HG02678 (cell line): ENCODE results near the gene CEP43.

Experiments
- ATAC-seq: cut with Tn5 transposase; IDR thresholded peaks from one replicate; pipeline ENCODE4 v1.9.1; 2021; ENCODE audit warnings: mild to moderate bottlenecking, moderate library complexity; ENCODE audit not compliant: unreplicated experiment

CEP43 gene, protein sequence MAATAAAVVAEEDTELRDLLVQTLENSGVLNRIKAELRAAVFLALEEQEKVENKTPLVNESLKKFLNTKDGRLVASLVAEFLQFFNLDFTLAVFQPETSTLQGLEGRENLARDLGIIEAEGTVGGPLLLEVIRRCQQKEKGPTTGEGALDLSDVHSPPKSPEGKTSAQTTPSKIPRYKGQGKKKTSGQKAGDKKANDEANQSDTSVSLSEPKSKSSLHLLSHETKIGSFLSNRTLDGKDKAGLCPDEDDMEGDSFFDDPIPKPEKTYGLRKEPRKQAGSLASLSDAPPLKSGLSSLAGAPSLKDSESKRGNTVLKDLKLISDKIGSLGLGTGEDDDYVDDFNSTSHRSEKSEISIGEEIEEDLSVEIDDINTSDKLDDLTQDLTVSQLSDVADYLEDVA

DNA sequence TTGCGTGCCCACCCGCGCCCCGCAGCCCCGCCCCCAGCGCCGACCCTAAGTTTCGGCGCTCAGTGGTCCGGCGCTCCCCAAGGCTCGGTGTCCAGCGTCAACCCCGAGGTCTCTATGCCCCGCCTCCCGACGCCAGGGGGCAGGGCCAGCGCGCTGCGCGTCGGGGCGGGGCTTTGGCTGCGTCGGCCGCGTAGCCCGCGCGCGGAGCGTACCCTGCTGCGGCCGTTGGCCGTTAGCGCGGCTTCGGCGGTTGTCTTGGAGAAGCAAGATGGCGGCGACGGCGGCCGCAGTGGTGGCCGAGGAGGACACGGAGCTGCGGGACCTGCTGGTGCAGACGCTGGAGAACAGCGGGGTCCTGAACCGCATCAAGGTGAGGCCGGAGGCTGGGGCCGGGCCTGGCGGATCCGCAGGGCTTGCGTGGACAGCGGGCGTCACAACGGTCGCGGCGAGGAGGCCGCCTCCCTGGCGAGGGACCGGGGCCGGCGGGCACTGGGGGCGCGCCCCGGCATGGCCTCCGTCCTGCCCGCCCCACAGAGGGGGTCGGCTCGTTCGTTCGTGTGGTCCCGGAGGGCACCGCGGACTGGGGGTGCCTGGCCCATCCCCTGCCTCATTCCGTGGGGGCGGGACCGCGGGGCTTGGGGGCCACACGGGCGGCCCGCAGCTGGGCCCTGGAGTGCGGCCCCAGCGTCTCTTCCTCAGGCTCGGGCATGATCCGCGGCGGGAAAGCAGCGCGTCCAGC lies at the start of gene CEP43:
Gene CEP43 (plus strand): TSS at position 253 of the 739 bp plus-strand sequence. CDS start 16 bp downstream, at position 269.
- peak; percentile 93 for ATAC-seq

DNA sequence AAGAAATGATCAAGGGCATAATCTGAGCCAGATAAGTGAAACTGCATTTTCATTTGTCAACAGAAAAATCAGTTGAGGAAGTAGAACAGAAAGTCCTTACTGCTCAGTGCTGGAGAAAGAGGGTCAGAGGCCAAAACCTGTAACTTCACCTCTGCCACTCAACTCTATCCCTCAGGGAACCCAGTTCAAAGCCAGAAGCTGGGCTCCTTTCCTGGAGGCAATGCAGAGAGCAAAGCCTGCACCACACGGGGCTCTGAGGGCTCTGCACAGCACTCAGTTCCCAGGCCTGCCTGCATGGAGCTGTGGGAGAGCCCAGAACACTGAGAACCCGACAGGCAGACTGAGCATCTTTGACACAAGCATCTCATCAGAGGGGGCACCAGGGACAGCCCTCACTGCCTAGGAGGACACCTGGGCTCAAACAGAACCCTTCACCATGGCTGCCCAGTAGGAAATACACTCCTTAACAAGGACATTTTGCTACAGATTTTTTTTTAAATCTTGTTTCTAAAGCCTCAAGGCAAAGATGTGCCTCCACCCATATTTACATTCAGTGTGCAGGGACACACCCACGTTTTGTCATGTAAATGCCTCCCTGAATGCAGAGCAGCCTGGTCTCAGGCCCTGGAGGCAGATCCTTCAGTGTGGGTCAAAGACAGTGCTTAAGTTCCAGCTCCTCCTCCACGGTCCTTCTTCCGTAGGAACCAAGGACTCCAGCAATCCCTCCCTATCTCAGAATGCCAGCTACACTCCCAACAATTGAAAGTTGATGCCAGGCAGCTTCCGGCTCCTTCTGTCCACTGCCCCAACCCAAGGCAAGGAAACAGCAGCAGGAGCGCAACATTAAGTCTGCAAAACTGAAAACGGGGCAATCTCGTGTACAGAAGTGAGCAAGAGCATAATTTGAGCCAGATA lies 49.4 kb upstream of the CEP43 start:
- peak; percentile 0 for ATAC-seq

DNA sequence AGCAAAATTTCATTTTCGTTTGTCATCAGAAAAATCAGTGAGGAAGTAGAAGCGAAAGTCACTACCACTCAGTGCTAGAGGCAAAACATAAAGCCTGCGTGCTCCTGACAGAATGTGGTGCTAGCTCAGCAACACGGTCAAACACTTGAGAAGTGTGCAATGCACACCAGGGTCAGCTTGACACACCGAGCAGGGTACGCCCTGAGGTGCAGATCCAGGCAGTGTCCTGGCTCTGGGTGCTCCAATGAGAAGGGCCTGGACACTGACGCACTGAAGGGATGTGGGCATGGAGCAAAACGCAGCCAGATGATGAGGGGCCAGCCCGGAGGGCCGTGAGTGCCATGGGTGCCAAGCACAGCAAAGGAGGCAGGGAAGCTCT lies 48.8 kb upstream of the CEP43 start:
- ATAC-seq: peak; percentile 42

DNA sequence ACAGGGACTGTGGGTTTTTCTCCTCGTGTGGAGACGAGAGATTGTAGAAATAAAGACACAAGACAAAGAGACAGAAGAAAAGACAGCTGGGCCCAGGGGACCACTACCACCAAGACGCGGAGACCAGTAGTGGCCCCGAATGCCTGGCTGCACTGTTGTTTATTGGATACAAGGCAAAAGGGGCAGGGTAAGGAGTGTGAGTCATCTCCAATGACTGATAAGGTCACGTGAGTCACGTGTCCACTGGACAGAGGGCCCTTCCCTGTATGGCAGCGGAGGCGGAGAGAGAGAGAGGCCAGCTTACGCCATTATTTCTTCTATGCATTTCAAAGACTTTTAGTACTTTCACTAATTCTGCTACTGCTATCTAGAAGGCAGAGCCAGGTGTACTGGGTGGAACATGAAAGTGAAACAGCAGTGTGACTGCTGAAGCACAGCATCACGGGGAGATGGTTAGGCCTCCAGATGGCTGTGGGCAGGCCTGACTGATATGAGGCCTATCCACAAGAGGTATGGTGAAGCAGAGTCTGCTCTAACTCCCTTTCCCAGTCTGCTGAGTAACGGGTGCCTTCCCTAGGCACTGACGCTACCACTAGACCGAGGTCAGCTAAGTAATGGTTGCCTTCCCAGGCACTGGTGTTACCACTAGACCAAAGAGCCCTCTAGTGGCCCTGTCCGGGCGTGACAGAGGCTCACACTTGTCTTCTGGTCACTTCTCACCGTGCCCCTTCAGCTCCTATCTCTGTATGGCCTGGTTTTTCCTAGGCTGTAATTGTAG lies 48.1 kb upstream of the CEP43 start:
- ATAC-seq: peak; percentile 88

DNA sequence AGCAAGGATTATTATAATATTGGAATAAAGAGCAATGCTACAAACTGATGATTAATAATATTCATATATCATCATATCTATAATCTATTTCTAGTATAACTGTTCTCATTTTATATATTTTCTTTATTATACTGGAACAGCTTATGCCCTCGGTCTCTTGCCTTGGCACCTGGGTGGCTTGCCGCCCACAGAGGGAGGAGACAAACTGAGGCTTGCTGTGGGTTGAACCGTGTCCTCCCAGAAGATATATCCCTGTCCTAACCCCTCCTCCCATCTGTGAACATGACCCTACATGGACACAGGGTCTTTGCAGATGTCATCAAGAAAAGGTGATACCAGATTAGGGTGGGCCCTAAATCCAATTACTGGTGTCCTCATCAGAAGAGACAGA lies 47.5 kb upstream of the CEP43 start:
- no peak for ATAC-seq

DNA sequence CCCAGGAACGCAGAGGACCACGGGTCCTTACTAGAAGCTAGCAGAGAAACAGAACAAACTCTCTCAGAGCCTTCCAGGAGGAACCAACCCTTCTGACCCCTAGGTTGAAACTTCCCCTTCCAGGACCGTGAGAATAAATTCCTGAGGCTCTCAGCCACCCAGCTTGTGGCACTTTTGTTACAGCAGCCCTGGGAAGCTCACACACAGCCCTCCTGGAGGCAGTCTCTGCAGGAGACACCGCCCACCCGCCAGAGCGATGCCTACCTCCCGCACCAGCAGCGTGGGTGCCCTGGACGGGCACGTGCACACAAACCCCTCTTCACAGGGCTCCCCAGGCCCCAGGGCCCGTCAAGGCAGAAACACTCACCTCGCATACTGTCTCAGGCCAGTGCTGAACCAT lies 47.1 kb upstream of the CEP43 start:
- ATAC-seq: no peak

DNA sequence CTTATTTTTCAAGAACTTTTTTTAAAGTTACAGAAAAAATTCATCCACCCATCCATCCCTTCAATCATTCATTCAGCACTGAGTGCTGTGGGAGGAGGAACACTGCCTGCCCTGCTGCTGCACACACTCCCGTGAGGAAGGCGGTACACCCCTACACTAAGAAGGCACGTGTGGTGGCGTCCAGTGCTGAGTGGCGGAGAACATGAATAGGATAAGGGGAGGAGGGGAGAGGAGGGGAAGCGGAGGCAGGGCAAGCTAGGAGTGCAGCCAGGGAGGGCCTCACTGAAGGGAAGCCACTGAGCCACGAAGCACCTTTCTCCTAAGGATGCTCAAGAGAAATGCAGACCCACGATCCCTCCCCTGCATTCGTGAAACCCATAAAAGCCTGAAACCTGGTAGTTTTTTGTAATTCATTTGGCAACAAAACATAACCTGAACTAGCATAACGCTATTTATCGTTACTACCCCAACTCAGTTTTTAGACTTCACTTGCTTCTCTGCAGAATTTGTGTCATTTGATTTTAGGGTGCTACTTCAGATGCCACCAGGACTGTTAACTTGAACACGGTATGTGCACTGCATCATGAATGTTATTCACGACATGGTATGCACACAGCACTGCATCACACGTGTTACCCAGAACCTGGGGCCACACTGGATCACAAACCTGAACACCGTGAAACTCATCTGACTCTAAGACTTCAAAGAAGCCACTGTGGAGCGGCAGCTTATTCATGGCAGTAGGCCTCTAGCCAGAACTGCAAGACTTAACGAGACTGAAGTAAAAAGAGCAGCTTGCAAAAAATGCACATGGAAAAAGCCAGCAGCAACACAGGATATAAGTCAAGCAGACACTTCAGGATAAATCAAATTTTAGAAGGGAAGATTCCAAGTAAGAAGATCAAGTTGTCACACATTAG lies 46.4 kb upstream of the CEP43 start:
- ATAC-seq: no peak

DNA sequence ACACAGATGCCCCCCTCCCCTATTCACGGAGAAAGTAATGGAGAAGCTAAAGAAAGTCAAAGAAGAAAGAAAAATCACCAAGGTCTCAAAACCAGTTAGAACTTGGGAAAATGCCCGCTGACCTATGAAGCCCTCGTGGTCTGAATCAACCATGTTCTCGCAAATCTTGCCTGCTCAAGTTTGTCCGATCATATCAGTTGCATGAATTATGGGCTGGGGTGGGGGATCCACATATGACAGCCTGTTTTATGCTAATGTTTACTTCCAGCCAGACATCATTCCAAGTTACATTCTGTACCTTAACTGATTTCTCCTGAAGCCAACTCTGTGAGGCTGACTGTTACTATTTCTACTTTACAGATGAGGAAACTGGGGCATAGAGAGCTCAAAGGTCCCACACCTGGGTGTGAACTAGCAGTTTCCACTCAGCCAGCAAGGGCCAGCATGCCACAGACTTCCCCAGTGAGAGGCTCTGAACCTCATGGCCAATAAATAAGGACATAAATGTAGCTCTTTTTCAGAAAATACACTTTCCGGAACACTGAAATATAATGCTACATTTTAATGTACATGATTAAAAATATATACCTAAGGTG lies 45.0 kb upstream of the CEP43 start:
- ATAC-seq: no peak

DNA sequence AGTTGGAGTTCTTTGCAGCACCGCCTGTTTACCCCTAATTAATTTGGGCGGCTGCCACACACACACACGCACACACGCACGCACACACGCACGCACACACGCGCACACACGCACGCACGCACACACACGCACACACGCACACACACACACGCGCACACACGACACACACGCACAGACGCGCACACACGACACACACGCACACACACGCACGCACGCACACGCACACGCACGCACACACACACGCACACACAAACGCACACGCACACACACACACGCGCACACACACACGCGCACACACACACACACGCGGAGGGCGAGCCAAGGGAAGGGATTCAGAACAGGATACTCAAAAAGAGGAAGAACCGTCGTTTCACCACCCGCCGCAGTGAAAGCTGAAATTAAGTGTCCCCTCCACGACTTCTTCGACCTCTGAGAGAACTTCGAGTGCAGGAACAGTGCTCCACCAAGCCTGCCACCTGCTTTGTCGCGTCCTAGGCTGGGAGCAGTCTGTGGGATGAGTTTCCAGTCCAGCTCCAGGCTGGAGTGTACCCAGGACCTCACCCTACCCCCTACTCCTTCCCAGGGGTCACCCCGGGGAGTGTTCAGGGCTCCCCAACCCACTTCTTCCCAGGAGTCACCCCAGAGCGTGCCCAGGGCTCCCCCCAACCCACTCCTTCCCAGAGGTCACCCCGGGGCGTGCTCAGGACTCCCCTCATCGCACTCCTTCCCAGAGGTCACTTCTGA lies 43.9 kb upstream of the CEP43 start:
- no peak for ATAC-seq

DNA sequence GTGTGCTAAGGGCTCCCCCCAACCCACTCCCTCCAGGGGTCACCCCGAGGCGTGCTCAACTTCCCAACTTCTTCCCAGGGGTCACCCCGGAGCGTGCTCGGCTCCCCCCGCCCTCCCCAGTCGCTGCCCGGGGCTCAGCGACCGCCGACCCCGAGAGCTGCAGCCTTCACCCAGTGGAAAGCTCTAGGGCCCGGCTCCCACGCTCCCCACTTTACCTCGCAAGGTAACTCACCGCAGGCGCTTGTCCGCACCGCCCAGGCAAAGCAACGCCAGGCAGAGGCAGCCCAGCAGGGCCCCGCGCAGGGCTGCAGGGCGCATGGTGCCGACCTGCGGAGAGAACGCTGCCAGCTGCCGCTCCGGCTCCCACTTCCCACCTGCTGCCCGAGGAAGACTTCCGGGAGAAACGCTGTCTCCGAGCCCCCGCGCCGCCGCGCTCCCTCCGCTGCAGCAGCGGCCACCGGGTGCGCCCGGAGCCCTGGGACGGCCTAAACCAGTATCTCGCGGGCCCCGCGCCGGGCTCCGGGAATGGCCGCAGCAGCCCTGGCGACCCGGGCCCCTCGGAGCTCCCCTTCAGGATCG lies 43.2 kb upstream of the CEP43 start:
- ATAC-seq: peak; percentile 4

DNA sequence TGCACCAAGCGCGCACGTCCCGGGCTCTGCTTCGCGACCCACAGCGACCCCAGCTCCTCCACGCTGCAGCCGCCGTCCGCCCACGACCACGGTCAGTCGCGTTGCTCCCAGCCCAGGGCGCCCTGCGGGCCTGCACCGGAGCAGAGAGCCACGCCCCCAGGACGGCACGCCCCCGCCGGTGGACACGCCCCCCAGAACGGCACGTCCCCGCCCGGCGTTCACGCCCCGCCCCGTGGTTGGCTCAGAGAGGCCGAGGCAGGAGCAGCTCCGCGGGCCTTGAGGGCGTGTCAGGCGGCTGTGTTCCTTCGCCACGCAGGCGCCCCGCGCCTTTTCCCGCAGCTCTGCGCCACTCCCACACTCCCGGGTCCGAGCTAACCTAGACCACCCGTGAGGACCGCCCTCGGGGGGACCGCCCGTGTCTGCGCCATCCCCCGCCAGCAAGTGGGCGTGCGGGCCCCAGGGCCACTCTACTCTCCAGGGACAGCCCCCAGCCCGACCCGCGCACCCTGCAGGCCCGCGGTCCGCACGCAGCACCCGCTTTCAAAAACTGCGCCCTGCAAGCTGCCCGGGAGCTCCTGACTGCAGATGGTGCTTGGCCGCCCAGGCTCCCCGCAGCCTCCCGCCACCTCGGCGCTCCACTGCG lies 42.6 kb upstream of the CEP43 start, which contains the start of gene RNASET2:
Gene RNASET2 (minus strand): TSS at position 107 of the 643 bp plus-strand sequence. CDS start 368 bp downstream, outside the sequence.
- ATAC-seq: peak; percentile 68

DNA sequence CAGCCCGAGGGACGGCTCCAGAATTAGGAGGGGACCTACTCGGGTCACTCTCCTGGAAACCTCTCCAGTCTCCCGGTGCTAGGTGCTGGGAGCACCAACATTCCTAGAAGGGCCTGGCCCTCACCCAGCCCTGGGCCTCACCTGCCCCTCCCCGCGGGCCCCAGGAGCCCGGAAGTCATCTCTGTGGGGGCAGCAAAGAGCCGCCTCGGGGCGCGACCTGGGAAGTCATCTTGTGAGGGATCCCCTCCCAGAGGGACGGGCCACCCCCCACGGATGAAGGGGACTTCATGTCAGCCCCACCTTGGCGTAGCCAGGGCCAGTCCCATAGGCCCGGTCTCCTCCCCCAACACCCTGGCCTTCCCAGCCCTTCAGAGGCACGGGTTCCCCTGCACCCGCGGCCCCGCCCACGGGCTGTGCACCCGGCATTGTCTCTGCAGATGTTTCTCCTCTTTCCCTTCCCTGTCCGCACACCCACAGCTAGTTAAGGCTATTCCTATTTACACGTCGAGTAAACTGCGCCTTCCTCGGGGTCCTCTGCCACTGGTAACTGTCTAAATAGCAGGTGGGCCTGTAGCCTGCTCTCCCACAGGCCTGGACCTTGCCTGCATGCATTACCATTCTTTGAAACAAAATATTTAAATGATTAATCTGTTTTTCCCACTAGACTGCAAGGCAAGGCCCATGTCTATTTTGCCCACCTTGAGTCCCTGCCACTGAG lies 42.0 kb upstream of the CEP43 start:
- peak; percentile 35 for ATAC-seq

DNA sequence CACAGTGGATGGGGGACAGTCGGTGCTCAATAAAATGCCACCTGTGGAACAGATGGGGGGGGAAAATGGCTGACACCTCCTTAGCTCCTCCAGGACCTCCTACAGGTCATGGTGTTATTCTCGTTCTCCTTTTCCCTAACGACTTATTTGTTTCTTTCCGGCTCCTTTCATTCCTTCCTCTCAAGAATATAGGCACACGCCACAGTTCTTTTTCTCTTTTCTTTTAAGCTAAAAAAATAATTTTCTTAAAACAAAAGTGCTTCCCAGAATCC lies 41.5 kb upstream of the CEP43 start:
- ATAC-seq: no peak

DNA sequence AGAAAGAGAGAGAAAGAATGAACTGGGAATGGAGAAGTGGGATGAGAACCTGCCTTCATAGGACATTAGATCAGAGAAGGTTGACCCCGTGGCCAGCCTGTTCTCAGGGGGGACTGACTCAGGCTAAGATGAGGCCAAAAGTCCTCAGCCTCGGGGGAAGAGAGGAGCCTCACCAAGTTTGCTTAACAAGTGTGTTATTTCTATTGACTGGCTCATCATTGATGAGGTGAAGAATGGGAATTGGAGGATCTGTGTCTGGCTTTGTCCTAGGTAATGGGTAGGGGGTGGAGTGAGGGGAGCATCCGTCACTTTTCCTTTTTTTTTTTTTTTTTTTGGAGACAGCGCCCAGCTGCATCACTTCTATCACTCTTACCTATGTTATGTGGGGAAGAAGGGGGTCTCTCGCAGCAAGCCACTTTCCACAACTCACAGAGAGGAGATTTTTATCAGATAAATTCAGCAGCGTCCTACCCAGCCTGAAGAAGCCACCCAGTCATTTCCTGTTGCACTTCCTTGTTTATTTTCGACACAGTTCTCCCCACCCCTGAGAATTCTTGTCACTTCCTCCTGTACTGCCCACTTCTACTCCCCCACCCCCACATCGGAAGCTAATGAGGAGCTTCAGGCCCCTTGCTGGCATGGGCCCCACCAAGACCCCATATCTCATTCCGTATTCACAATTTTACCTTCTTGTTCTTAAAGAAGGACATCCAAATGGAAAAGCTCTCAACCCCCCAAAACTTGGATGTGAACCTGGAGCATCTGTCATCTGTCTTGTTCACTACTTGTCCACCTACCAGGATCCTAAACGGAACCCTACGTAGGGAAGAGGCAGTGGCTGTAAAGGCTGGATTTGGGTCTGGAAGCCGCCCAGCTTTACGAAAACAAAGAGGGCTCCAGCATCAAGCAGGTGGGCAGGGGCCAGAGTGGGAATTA lies 40.0 kb upstream of the CEP43 start:
- peak; percentile 29 for ATAC-seq

DNA sequence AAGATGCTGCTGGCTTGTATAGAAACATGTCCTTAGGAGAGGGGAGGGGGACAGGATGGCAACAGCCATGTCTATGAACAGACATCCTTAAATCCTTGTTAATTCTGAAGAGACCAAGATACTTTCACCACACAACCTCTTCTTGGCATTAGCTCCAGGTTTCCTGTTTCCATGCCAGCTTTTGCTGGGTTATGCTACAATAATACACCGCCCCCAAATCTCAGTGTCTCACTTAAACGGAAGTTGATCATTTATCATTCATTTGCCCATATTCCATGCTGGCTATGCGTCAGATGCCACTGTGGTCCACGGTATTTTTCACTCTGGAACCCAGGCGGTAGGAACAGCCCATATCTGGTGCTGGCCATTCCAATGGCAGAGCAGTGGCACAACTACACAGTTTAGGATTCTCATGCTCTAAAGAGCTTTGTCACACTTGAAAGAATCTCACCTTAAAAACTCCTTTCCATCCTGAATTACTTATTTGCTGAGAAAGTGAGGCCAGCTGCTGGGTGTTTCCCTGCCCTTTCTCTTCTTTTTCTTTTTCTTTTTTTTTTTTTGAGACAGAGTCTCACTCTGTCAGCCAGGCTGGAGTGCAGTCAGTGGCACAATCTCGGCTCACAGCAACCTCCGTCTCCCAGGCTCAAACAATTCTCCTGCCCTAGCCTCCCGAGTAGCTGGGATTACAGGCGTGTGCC lies 39.1 kb upstream of the CEP43 start:
- no peak for ATAC-seq
